22Rv1 (cell line): Measurements from ENCODE around the gene APOBEC3H.

Experiments
- ZFX ChIP-seq: fragments of 450-650 bp; IDR thresholded peaks from 2 replicates; pipeline ENCODE4 v1.6.1; 2017; ENCODE audit warnings: antibody characterized with exemption, borderline replicate concordance
- TF ChIP-seq, protein P1 (sequence below): fragments of 450-650 bp; IDR thresholded peaks from 2 replicates; pipeline ENCODE4 v1.5.1; 2017; ENCODE audit warnings: mild to moderate bottlenecking

DNA sequence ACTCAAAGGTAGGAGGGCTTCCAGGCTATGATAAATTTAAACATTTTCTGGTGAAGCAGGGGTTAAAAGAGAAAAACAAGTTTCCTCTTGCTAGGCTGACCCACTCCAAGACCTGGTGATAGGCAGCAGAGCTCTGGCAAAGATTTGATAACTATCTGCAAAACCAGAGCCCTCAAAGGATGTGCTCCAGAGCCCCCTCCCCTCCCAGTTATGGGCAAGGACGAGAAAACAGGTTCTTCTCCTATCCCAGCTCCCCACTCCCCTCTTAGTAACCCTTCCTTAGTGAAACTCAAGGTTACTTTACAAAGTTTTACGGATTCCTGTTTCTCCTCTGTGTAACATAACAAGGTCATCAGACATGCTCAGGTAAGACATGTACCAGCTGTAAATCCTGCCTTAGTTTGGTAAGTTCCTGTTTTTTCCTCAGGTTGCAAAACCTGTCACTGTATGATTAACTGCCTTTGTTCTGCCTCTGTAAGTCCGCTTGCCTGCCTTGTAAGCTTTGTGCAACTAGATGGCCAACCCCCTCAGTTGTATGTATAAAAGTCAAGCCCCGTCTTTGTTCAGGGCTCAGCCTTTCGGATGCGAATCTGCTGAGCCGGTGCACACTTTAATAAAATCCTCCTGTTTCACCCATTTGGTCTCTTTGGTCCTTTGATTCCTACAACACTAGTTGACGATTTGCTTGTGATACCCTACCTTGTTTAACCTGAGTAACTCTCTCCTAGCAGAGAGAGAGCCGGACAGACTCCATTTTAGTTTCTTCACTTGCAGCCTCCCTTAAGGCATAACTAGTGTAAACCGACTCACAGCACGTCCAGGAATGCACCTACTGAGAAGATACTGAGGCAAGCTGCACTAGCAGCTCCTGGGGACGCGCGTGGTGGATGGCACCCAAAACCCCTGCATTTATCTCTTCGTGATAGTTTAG lies 13.9 kb downstream of the APOBEC3H start:
- TF ChIP-seq, protein P1, sequence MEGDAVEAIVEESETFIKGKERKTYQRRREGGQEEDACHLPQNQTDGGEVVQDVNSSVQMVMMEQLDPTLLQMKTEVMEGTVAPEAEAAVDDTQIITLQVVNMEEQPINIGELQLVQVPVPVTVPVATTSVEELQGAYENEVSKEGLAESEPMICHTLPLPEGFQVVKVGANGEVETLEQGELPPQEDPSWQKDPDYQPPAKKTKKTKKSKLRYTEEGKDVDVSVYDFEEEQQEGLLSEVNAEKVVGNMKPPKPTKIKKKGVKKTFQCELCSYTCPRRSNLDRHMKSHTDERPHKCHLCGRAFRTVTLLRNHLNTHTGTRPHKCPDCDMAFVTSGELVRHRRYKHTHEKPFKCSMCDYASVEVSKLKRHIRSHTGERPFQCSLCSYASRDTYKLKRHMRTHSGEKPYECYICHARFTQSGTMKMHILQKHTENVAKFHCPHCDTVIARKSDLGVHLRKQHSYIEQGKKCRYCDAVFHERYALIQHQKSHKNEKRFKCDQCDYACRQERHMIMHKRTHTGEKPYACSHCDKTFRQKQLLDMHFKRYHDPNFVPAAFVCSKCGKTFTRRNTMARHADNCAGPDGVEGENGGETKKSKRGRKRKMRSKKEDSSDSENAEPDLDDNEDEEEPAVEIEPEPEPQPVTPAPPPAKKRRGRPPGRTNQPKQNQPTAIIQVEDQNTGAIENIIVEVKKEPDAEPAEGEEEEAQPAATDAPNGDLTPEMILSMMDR: no peak
- no peak for TF ChIP-seq ZFX
